HG03097 (cell line): ENCODE results near the gene PEAK3.

Experiments used
- ATAC-seq: cut with Tn5 transposase; IDR thresholded peaks from one replicate; pipeline ENCODE4 v1.9.1; 2021; ENCODE audit not compliant: unreplicated experiment, low FRiP score

Gene PEAK3

GRCh38 chr19:2228157-2229030, 53.6 kb downstream of the PEAK3 start:
- ATAC-seq, result no peak

- ATAC-seq, result no peak
These were observed 54.4 kb downstream of the PEAK3 start for GRCh38 chr19:2227415-2228156.

- ATAC-seq, result no peak
These were observed 55.1 kb downstream of the PEAK3 start for GRCh38 chr19:2226840-2227360.

DNA sequence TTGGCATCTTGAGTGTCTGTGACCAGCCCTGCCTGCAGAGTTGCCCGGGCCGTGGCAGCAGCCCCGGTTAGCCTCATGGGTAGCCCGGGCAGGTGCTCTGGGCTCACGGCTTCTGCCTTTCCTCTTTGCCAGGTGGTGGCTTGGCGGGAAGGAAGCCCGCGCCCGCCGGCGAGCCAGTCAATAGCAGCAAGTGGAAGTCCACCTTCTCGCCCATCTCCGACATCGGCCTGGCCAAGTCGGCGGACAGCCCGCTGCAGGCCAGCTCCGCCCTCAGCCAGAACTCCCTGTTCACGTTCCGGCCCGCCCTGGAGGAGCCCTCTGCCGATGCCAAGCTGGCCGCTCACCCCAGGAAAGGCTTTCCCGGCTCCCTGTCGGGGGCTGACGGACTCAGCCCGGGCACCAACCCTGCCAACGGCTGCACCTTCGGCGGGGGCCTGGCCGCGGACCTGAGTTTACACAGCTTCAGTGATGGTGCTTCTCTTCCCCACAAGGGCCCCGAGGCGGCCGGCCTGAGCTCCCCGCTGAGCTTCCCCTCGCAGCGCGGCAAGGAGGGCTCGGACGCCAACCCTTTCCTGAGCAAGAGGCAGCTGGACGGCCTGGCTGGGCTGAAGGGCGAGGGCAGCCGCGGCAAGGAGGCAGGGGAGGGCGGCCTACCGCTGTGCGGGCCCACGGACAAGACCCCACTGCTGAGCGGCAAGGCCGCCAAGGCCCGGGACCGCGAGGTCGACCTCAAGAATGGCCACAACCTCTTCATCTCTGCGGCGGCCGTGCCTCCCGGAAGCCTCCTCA, 55.7 kb downstream of the PEAK3 start:
- ATAC-seq, result no peak

DNA sequence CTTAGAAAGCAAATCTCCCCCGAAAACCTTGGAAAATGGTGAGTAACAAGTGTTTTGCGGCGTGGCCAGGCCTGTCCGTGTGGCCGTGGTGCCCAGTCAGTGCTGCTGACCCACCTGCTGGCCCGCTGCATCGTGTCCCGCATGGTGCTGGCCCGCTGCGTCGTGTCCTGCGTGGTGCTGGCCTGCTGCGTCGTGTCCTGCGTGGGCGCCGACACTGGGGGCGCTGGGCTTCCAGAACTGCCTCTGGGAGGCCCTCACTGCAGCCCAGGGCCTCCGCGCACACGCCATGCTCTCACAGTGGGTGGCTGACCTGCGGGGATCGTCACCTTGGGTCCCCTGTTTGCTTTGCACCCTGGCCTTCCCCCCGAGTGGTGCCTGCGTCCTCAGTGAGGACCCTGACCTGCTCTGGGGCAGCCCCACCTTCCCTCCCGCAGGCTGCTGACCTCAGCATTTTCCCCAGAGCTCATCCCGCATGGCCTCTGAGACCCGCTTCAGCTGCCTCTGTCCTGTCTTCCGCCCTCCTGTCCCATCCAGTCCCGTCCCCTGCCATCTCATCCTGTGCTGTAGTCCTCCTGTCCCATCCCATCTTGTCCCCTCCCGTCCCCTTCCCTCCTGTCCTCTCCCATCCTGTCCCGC, 56.4 kb downstream of the PEAK3 start:
- ATAC-seq, result no peak

DNA sequence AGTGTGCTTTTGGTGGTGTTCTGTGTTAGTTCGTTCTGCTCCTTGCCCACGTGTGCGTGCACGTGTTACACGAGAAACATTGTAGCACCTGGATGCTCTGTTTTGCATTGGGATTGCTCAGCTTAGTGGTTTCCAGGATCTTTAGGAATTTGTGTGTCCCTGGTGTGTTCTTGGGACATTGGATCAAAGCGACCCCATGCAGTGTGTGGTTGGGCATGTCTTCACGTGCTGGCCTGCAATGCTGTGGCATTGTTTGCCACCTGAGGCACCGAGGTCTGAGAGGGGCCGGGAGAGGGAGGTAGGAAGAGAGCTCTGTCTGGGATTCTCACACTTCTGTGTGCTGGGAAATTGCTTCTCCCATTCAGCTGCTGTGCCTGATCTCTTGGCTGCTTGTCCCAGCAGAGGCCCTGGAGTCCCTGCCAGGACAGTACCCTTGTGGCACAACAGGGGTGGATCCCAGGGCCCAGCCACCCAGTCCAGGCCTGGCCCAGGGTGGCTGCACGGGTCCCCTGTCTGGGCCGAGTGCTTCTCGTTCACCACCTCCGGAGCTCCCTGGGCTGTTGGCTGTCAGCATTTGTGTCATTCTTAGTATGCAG, 57.1 kb downstream of the PEAK3 start:
- no peak for ATAC-seq
